ENCODE data around the gene TJP3.
A peak's percentile ranks its signal among the peaks of the same experiment; 100 is the strongest.

Gene TJP3

DNA sequence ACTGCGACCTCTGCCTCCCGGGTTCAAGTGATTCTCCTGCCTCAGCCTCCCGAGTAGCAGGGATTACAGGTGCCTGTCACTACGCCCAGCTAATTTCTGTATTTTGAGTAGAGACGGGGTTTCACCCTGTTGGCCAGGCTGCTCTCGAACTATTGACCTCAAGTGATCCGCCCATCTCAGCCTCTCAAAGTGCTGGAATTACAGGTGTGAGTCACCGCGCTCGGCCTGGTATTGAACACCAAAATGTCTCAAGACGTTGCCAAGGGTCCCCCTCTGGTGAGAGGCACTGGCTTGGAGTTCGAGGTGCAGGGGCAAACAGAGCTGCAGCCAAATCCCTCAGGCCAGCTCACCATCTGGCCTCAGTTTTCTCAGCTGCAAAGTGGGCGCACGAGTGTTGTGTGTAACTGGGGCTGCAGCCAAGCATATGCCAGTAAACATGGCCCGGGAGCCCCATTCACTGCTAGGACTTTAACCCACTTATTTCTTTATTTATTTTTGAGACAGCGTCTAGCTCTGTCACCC, 8.0 kb downstream of the TJP3 start:
- no peak for DNase-seq (ENCODE audit: low spot score)

DNA sequence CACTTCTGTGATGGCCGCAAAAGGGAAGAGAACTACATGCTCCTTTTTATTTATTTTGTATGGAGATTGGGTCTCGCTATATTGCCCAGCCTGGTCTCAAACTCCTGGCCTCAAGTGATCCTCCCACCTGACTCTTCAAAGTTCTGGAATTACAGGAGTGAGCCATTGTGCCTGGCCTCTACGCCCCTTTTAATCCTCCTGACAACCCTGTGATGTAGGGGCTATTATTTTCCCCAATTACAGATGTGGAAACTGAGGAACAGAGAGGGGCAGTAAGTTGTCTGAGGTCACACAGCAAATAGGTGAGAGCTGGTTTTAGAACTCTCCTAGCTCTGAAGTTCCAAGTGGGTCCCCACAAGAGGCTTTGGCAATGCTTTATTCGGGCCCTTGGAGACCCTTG, 11.7 kb downstream of the TJP3 start:
- no peak for DNase-seq (ENCODE audit: low spot score)

GRCh38 chr19:3720349-3720917, 12.2 kb downstream of the TJP3 start:
- DNase-seq (ENCODE audit: low spot score) = no peak

- DNase-seq (ENCODE audit: low spot score) = peak; percentile 94
Measured at GRCh38 chr19:3721131-3721886, 13.1 kb downstream of the TJP3 start.

- no peak for DNase-seq (ENCODE audit: low spot score)
Measured at GRCh38 chr19:3721887-3722442, 13.8 kb downstream of the TJP3 start.

- no peak for DNase-seq (ENCODE audit: low spot score)
Measured at GRCh38 chr19:3722443-3723109, 14.4 kb downstream of the TJP3 start.

- no peak for DNase-seq (ENCODE audit: low spot score)
Measured at GRCh38 chr19:3723110-3723488, 14.9 kb downstream of the TJP3 start.

- DNase-seq (ENCODE audit: low spot score) = no peak
Measured at GRCh38 chr19:3723883-3724282, 15.7 kb downstream of the TJP3 start.

GRCh38 chr19:3725121-3725520, 16.9 kb downstream of the TJP3 start:
- no peak for DNase-seq (ENCODE audit: low spot score)

GRCh38 chr19:3725640-3726310, 17.6 kb downstream of the TJP3 start:
- no peak for DNase-seq (ENCODE audit: low spot score)

GRCh38 chr19:3730457-3730958, 22.3 kb downstream of the TJP3 start:
- no peak for DNase-seq (ENCODE audit: low spot score)

- DNase-seq (ENCODE audit: low spot score) = no peak
Measured at GRCh38 chr19:3732108-3732507, 23.9 kb downstream of the TJP3 start.

GRCh38 chr19:3733549-3734309, 25.5 kb downstream of the TJP3 start:
- no peak for DNase-seq (ENCODE audit: low spot score)

DNA sequence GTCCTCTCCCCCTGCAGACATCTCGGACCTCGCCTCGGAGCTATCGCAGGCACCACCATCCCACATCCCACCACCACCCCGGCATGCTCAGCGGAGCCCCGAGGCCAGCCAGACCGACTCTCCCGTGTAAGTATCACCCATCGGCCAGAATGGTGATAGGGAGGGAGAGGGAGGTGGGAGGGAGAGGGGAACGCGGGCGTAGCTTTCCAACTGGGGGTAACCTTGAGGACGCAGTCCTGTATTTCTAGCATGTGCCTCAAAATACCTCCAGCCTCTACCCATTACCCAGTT, 26.1 kb downstream of the TJP3 start:
- no peak for DNase-seq (ENCODE audit: low spot score)

GRCh38 chr19:3736106-3736724, 28.0 kb downstream of the TJP3 start:
- DNase-seq (ENCODE audit: low spot score) = no peak

GRCh38 chr19:3737487-3738205, 29.5 kb downstream of the TJP3 start:
- no peak for DNase-seq (ENCODE audit: low spot score)

DNA sequence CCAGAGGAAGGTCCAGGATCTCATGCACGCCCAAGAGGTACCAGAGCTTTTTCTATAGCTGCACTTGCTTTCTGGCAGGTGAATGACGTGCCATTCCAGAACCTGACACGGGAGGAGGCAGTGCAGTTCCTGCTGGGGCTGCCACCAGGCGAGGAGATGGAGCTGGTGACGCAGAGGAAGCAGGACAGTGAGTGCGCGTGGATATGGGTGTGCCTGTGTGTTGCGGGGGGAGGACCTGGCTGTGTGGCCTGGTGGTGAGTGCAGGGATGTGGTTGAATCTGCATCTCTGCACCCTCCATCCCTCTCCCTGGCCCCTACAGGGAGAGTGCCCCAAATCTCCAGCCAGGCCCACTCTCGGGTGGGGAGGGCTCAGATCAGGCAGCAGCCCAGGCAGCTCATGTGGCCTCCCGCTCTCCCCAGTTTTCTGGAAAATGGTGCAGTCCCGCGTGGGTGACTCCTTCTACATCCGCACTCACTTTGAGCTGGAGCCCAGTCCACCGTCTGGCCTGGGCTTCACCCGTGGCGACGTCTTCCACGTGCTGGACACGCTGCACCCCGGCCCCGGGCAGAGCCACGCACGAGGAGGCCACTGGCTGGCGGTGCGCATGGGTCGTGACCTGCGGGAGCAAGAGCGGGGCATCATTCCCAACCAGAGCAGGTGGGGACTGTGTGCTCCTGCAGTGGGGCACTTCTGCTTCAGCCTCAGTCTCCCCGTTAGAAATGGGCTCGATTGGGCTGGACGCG, 30.5 kb downstream of the TJP3 start:
- no peak for DNase-seq (ENCODE audit: low spot score)

DNA sequence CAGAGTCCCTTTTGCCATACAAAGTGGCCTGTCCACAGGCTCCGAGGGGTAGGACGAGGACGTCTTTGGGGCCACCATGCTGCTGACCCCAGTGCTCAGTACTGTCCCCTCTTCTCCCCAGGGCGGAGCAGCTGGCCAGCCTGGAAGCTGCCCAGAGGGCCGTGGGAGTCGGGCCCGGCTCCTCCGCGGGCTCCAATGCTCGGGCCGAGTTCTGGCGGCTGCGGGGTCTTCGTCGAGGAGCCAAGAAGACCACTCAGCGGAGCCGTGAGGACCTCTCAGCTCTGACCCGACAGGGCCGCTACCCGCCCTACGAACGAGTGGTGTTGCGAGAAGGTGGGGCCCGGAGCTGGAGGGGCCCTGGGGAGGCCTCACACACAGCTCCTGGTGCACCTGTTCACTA, 32.2 kb downstream of the TJP3 start:
- DNase-seq (ENCODE audit: low spot score) = no peak

- DNase-seq (ENCODE audit: low spot score) = peak; percentile 40
Measured at GRCh38 chr19:3743486-3743885, 35.3 kb downstream of the TJP3 start.
